ENCODE results near the gene IPO5. TPM values are rescaled to one million over a fixed set of nuclear protein-coding genes. Genes with fewer than 3 reads are reported as not detected.

The IPO5 gene
- polyA plus RNA-seq, 1 donor (not counting 4 experiments of a cell fraction or from before 2014, with no cell fraction given), result 130 TPM

GRCh38 chr13:97934590-97934989 lies 18.9 kb upstream of the IPO5 start:
- dilution Hi-C loops (cut with MboI; ENCODE audit: extremely low pct_ligation_motif_present, low sequenced_read_pairs), result no loop called here
- H3K9me3 ChIP-seq (ENCODE audit: control insufficient read depth, low read depth, low read length), result no peaks in the 10 kb centered on the region
- no peaks in the 10 kb centered on the region for H3K4me1 ChIP-seq (ENCODE audit: control insufficient read depth, extremely low read depth, insufficient read depth, low read length)
- no peaks in the 10 kb centered on the region for H3K79me2 ChIP-seq (ENCODE audit: control insufficient read depth, insufficient read depth, low read length)
- H3K9ac ChIP-seq (ENCODE audit: control insufficient read depth, extremely low read depth, insufficient read depth, low read length), result no peak overlapping the region
- no peak for DNase-seq (ENCODE audit: low read depth, low spot score)
- no peaks in the 10 kb centered on the region for H3K36me3 ChIP-seq (ENCODE audit: control insufficient read depth in 2 of 2, extremely low read depth in 1 of 2, insufficient read depth in 2 of 2, low read length in 2 of 2)
- no peaks in the 10 kb centered on the region for H3K9me1 ChIP-seq (ENCODE audit: control insufficient read depth, extremely low read depth, insufficient read depth, low read length)
- no peak for FAIRE-seq
- H3K27me3 ChIP-seq (ENCODE audit: control insufficient read depth, extremely low read depth, insufficient read depth, low read length), result no peaks in the 10 kb centered on the region
- no peak overlapping the region for H3K4me3 ChIP-seq (ENCODE audit: control insufficient read depth in 2 of 3, extremely low read depth in 1 of 3, insufficient read depth in 2 of 3, low read depth in 1 of 3, low read length in 3 of 3)
- no peak overlapping the region for H3K4me2 ChIP-seq (ENCODE audit: control insufficient read depth, extremely low read depth, insufficient read depth, low read depth, low read length)
- H4K20me1 ChIP-seq (ENCODE audit: control insufficient read depth, extremely low read depth, insufficient read depth, low read length), result no peaks in the 10 kb centered on the region
- H2AFZ ChIP-seq (ENCODE audit: control insufficient read depth, low read length), result no peak overlapping the region
- no peak overlapping the region for H3K27ac ChIP-seq (ENCODE audit: control insufficient read depth, insufficient read depth, low read length)
- no peak for TF ChIP-seq EZH2 (IDR thresholded peaks at IDR 0.05; ENCODE audit: low read length)
- TF ChIP-seq, protein P1, sequence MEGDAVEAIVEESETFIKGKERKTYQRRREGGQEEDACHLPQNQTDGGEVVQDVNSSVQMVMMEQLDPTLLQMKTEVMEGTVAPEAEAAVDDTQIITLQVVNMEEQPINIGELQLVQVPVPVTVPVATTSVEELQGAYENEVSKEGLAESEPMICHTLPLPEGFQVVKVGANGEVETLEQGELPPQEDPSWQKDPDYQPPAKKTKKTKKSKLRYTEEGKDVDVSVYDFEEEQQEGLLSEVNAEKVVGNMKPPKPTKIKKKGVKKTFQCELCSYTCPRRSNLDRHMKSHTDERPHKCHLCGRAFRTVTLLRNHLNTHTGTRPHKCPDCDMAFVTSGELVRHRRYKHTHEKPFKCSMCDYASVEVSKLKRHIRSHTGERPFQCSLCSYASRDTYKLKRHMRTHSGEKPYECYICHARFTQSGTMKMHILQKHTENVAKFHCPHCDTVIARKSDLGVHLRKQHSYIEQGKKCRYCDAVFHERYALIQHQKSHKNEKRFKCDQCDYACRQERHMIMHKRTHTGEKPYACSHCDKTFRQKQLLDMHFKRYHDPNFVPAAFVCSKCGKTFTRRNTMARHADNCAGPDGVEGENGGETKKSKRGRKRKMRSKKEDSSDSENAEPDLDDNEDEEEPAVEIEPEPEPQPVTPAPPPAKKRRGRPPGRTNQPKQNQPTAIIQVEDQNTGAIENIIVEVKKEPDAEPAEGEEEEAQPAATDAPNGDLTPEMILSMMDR (optimal IDR thresholded peaks at IDR 0.05 in 1 of 3, IDR thresholded peaks at IDR 0.05 in 1 of 3, conservative IDR thresholded peaks at IDR 0.05 in 1 of 3; ENCODE audit: extremely low read depth in 1 of 3, insufficient read depth in 2 of 3, low read length in 3 of 3), result no peak

- no peak overlapping the region for H2AFZ ChIP-seq (ENCODE audit: control insufficient read depth, low read length)
- dilution Hi-C loops (cut with MboI; ENCODE audit: extremely low pct_ligation_motif_present, low sequenced_read_pairs), result no loop called here
- H3K4me2 ChIP-seq (ENCODE audit: control insufficient read depth, extremely low read depth, insufficient read depth, low read depth, low read length), result no peak overlapping the region
- H3K4me3 ChIP-seq (ENCODE audit: control insufficient read depth in 2 of 3, extremely low read depth in 1 of 3, insufficient read depth in 2 of 3, low read depth in 1 of 3, low read length in 3 of 3), result no peak overlapping the region
- no peaks in the 10 kb centered on the region for H4K20me1 ChIP-seq (ENCODE audit: control insufficient read depth, extremely low read depth, insufficient read depth, low read length)
- H3K79me2 ChIP-seq (ENCODE audit: control insufficient read depth, insufficient read depth, low read length), result no peaks in the 10 kb centered on the region
- no peaks in the 10 kb centered on the region for H3K9me3 ChIP-seq (ENCODE audit: control insufficient read depth, low read depth, low read length)
- no peaks in the 10 kb centered on the region for H3K4me1 ChIP-seq (ENCODE audit: control insufficient read depth, extremely low read depth, insufficient read depth, low read length)
- H3K36me3 ChIP-seq (ENCODE audit: control insufficient read depth in 2 of 2, extremely low read depth in 1 of 2, insufficient read depth in 2 of 2, low read length in 2 of 2), result no peaks in the 10 kb centered on the region
- FAIRE-seq, result no peak
- DNase-seq (ENCODE audit: low read depth, low spot score), result no peak
- no peak overlapping the region for H3K9ac ChIP-seq (ENCODE audit: control insufficient read depth, extremely low read depth, insufficient read depth, low read length)
- no peaks in the 10 kb centered on the region for H3K9me1 ChIP-seq (ENCODE audit: control insufficient read depth, extremely low read depth, insufficient read depth, low read length)
- no peak for TF ChIP-seq EZH2 (IDR thresholded peaks at IDR 0.05; ENCODE audit: low read length)
- TF ChIP-seq, protein P1 (optimal IDR thresholded peaks at IDR 0.05 in 1 of 3, IDR thresholded peaks at IDR 0.05 in 1 of 3, conservative IDR thresholded peaks at IDR 0.05 in 1 of 3; ENCODE audit: extremely low read depth in 1 of 3, insufficient read depth in 2 of 3, low read length in 3 of 3), result no peak
- no peak overlapping the region for H3K27ac ChIP-seq (ENCODE audit: control insufficient read depth, insufficient read depth, low read length)
- H3K27me3 ChIP-seq (ENCODE audit: control insufficient read depth, extremely low read depth, insufficient read depth, low read length), result no peaks in the 10 kb centered on the region
Measured at GRCh38 chr13:97935071-97935470, 18.4 kb upstream of the IPO5 start.

Measured in keratinocyte (primary cell).